Muscle layer of duodenum (tissue), 2 donors: ENCODE measurements around the gene WIPF2.

ENCODE experiments used
- H3K27ac ChIP-seq: one replicate; pipeline ENCODE4 v1.7.0; 2013; ENCODE audit warnings: mild to moderate bottlenecking, low read length
- H3K27me3 ChIP-seq: one replicate; pipeline ENCODE4 v1.7.0; 2013; ENCODE audit warnings: low read depth, mild to moderate bottlenecking, control low read depth, low read length
- H3K36me3 ChIP-seq, 2 donors: one replicate each; pipeline ENCODE4 v1.7.0; 2013; ENCODE audit warnings: low read length in 2 of 2, control low read depth in 1 of 2, mild to moderate bottlenecking in 1 of 2; ENCODE audit not compliant: insufficient read depth in 2 of 2, control insufficient read depth in 1 of 2
- H3K4me1 ChIP-seq, 2 donors: one replicate each; pipeline ENCODE4 v1.7.0; 2013; ENCODE audit warnings: low read length in 2 of 2, mild to moderate bottlenecking in 2 of 2, control low read depth in 1 of 2, moderate library complexity in 1 of 2; ENCODE audit not compliant: insufficient read depth in 2 of 2, control insufficient read depth in 1 of 2
- H3K4me3 ChIP-seq, 2 donors: one replicate each; pipeline ENCODE4 v1.7.0; 2013; ENCODE audit warnings: low read length in 2 of 2, low read depth in 1 of 2, mild to moderate bottlenecking in 1 of 2
- H3K9me3 ChIP-seq, 2 donors: one replicate each; pipeline ENCODE4 v1.7.0; 2013; ENCODE audit warnings: low read length in 2 of 2, control low read depth in 1 of 2, mild to moderate bottlenecking in 1 of 2; ENCODE audit not compliant: control insufficient read depth in 1 of 2
- donor health status: healthy.

WIPF2 gene

DNA sequence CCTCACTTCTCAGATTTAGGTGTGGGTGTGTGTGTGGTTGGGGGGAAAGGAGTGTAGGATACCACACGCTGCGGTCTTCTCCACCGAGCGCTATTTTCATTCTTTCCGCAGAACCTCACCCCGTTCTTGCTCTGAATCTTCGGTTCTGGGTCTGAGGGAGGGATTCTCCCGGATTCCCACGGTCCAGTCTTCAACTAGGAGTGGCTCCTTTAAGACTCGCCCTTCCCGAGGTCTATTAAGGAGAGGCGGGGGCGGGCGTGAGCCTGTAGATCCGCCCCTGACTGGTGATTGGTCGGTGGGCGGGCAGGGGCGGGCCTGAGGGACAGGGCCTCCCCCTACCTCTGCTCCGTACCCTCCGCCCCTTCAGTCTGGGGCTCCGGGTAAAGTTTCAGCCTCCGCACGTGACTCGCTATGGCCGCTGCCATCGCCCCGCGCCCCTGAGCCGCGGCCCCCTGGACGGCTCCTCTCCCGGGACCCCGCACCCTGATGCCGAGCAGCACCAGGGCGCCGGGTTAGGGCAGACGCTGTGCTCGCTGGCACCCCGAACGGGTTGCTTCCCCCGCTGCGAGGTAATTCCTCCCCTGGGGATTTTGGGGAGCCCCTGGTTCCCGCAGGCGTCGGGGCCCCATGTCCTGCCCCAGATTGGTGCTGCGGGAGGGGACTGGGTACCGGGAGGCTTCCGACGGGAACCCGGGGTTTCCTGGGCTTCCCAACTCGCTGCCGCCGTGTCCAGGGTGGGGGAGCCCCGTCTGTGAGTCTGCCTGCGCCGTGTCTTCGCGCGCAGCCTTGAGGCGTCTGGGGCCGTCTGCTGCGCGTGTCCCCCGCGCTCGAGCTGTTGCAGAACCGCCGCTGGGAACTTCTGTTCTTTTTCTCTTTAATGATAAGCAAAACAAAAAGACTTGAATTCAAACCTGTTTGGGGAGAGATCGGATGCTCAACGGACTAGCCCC is 99.1 kb downstream of the WIPF2 start:
- Histone ChIP-seq H3K27ac (peak overlapping the region; percentile 83), H3K4me1 (peaks cover 37 to 81% of the 10 kb centered on the region in 2 donors), H3K36me3 (peaks cover 0 to 10% of the 10 kb centered on the region in 2 donors)

DNA sequence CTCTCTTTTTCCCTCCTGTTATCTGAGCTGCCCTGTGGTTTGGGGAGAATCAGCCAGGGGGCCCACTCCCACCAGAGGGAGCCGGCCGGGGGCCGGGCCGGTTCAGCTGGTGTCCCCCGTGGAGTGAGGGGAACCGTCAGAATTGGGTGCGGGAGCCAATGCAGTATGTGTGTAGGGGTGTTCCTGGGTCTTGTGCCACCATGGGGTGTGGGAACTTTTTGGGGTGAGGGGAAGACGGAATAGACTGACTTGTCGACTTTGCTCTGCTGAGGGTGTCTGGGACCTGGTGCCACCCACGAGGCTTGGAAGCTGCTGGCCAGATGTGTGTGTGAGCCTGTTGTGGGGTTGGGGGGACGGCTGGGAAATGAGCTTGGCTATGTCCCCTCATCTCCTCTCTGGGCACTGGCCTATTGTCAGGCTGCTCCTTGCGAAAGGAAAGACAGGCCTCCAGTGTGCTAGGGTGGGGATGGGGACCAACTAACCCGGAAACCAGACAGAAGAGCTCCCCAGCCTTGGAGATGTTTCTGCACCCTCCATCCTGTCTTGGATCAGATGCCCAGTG is 99.8 kb downstream of the WIPF2 start:
- Histone ChIP-seq H3K27me3 (no peaks in the 10 kb centered on the region), H3K4me3 (peak overlapping the region; percentile 89 to 94), H3K4me1 (peaks cover 41 to 81% of the 10 kb centered on the region in 2 donors), H3K27ac (peak overlapping the region; percentile 83), H3K36me3 (peaks cover 0 to 12% of the 10 kb centered on the region in 2 donors), H3K9me3 (no peaks in the 10 kb centered on the region)

More for the DNA sequence above, 99.1 kb downstream of the WIPF2 start:
- Histone ChIP-seq H3K27me3 (no peaks in the 10 kb centered on the region), H3K4me3 (peak overlapping the region; percentile 89 to 94), H3K9me3 (no peaks in the 10 kb centered on the region)

- Histone ChIP-seq H3K27me3 (no peaks in the 10 kb centered on the region), H3K36me3 (peaks cover 0 to 12% of the 10 kb centered on the region in 2 donors), H3K27ac (peak overlapping the region; percentile 92), H3K4me3 (peak overlapping the region; percentile 89 to 94), H3K9me3 (no peaks in the 10 kb centered on the region), H3K4me1 (peaks cover 48 to 82% of the 10 kb centered on the region in 2 donors)
Observed at GRCh38 chr17:40319651-40320540, 100.8 kb downstream of the WIPF2 start.

DNA sequence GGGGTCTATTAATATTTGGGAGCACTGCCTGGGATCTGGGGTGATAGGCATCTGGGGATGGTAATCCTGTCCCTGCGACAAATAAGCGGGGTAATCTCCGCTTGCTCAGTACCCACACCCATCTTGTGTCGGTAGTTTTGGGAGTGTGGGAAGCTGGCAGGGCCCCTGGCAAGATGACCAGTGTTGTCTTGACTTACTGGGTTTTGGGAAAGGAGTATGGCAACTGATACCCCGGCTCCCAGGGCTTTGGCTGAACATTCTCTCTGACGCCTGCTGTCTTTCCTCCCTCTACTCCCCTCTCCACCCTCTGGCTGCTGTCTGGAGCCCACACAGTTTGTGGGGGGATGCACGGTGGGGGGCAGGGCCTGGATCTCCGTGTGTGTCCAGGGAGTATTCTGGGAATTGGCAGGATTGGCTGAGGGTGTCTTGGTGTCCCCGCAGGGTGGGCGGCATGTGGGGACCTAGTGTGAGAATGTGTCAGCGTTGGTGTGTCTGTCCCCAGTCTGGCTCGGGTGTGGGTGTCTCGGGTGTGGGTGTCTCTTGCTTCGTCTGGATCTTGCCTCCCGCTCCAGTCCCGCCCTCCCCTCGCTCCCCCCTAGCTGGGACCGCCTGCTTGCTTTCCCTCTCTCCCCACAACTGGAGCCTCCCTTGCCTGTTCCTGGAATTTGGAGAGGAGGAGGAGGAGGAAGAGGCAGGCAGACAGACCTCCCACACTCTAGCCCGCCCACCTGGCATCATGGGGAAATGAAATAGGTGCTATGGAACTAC is 101.8 kb downstream of the WIPF2 start:
- Histone ChIP-seq H3K27me3 (no peaks in the 10 kb centered on the region), H3K27ac (peak overlapping the region; percentile 92), H3K36me3 (peaks cover 0 to 12% of the 10 kb centered on the region in 2 donors), H3K4me1 (peaks cover 41 to 81% of the 10 kb centered on the region in 2 donors), H3K9me3 (no peaks in the 10 kb centered on the region), H3K4me3 (peak overlapping the region; percentile 89 to 94)

DNA sequence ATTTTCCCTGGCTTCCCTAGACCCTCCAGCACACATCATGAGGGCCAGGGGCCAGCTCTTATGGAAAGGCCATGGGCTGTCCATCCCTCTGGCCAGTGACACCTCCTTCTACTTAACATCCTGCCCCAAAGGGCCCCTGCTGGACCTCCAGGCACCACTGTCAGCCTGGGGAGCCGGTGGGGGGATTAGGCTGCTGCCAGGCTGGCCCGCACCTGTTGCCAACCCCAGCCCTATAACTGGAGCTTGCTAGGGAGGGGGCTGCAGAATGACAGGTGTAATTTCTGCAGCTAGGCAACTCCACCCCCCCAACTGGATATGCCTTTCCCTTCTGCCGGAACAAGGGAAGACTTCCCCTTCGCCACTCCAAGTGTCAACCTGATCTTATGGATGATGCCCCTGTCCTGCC is 102.4 kb downstream of the WIPF2 start:
- Histone ChIP-seq H3K27ac (peak overlapping the region; percentile 92), H3K36me3 (peaks cover 0 to 12% of the 10 kb centered on the region in 2 donors), H3K4me3 (peak overlapping the region; percentile 89 to 94), H3K9me3 (no peaks in the 10 kb centered on the region), H3K4me1 (peaks cover 46 to 81% of the 10 kb centered on the region in 2 donors), H3K27me3 (no peaks in the 10 kb centered on the region)

DNA sequence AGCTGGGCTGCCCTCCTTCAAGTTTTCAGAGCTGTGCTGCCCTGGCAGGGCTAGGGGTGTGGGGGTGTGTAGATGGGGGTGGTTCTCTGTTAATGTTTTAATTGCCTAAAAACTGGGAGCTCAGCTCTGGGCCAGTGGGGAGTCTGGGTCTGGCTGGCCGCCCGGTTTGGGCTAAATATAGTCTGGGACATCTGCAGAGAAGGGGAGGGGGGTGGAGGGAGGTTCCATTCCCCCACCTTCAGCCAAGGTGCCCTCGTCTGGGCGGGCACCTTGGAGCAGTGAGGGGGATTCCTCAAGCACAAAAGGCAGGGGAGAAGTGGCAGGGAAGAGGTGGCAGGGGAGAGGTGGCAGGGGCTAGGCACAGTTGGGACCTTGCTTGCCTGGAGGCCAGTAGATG is 102.9 kb downstream of the WIPF2 start:
- Histone ChIP-seq H3K27ac (peak overlapping the region; percentile 92), H3K9me3 (no peaks in the 10 kb centered on the region), H3K4me3 (peak overlapping the region; percentile 89 to 94), H3K36me3 (peaks cover 0 to 12% of the 10 kb centered on the region in 2 donors), H3K27me3 (no peaks in the 10 kb centered on the region), H3K4me1 (peaks cover 47 to 81% of the 10 kb centered on the region in 2 donors)

DNA sequence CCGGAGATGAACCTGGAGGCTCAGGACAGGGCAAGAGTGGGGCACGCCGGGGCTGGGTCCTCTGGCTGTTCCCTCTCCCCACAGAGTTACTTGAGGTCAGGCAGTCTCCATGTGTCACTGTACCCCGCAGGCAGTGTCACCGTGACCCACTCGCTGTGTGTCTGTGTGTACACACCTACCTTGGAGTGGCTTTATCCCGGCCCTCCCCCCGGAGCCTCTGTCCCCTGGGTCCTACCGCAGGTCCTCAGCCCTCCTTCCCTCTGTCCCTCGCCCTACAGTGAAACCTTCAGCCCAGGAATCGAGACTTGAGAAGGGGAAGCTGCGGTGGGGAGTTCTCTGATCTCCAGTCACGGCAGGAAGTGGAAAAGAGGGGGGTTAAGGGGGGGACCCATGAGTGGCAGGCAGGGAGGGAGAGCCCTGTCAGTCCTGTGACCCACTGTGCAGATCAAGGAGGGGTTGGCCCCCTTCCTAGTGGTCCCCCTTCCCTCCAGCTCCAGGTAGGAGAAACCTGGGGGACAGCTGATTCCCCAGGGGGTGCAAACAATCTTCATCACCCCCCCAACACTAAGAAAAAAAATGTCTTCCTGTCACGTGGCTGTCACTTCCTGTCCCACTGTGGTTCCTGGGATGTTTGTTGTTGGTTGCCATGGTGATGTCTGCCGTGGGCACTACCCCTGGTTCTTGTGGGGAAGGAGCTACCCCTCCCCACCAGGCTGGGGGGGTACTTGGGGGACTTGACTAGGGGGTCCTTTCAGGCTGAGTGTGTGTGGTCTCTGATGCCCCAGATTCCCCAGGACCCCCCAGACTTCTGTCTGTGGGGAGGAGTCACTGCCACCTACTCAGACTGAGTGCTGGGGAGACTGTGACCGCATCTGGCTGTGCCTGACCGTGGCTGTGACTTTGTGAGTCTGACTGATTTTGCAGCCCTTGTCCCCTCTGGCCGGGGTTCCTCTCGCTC is 103.5 kb downstream of the WIPF2 start:
- Histone ChIP-seq H3K27ac (peak overlapping the region; percentile 92), H3K4me3 (peak overlapping the region; percentile 89 to 94), H3K36me3 (peaks cover 0 to 12% of the 10 kb centered on the region in 2 donors), H3K27me3 (no peaks in the 10 kb centered on the region), H3K9me3 (no peaks in the 10 kb centered on the region), H3K4me1 (peaks cover 50 to 81% of the 10 kb centered on the region in 2 donors)

DNA sequence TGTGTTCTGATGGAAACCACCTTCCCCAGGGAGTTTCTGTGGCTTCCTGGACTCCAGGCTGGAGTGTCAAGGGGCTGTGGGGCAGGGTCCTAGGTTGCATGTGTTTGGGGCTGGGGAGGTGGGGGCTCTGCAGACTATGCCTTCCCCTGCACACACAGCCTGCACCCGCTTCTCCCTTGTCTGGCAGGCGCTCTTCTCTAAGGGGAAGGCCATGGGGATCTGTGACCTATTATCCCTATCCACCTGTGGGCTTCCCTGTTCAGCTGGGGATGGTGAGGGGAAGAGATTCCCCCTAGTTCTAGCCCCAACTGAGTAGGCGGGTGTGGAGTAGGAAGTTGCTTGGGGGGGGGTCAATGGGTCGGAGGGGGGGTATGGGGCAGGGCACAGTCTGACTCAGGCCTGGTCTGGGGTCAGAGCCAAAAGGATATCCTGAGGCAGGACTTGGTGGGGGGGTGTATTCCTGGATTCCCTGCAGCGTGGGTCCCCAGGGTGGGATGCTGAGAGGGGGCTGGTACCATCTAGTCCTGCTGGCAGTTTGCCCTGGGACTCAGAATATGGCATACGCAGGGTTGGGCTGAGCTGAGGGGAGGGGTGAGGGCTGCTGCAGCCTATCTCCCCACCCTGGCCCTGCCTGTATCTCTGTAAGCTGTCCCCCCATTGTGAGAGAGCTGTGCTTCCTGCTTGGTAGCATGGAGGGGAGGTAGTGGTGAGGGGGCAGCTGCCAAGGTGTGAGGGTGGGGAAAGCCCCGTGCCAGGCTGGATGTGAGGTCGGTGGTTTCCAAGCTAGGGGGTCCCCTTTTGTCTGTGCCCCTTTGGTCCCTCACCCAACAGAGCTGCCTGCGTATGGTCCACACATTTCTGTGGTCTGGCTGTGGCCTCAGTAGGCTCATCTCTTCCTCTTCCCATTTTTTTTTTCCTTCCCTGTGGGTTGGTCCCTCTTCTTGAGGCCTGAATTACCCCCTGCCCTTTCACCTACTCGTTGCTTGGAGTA is 104.6 kb downstream of the WIPF2 start:
- H3K4me1 ChIP-seq = peaks cover 59 to 90% of the 10 kb centered on the region in 2 donors
- H3K27ac ChIP-seq = peak overlapping the region; percentile 92
- peaks cover 0 to 12% of the 10 kb centered on the region in 2 donors for H3K36me3 ChIP-seq
- H3K27me3 ChIP-seq = no peaks in the 10 kb centered on the region
- peak overlapping the region; percentile 89 to 94 for H3K4me3 ChIP-seq
- H3K9me3 ChIP-seq = no peaks in the 10 kb centered on the region
